ENCODE results near the gene NEU4.

NEU4 gene

DNA sequence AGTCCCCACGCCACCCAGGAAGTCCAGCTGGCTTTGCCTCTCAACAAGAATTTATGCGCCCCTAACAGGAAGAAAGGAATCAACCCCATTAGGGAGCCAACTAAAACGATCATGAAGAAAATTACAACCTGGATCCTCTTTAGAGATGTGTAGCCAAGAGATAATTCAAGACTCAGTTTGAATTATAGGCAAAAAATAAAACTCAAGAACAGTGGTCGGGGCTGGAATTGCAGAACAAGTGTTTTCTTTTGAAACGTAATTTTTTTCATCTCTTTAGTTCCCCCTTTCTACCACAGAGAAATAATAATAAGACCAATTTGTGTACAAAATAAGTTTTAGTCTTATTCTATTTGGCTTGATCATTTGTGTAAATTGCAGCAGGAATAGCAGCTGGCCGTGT, 27.3 kb downstream of the NEU4 start:
- no peak for FAIRE-seq

DNA sequence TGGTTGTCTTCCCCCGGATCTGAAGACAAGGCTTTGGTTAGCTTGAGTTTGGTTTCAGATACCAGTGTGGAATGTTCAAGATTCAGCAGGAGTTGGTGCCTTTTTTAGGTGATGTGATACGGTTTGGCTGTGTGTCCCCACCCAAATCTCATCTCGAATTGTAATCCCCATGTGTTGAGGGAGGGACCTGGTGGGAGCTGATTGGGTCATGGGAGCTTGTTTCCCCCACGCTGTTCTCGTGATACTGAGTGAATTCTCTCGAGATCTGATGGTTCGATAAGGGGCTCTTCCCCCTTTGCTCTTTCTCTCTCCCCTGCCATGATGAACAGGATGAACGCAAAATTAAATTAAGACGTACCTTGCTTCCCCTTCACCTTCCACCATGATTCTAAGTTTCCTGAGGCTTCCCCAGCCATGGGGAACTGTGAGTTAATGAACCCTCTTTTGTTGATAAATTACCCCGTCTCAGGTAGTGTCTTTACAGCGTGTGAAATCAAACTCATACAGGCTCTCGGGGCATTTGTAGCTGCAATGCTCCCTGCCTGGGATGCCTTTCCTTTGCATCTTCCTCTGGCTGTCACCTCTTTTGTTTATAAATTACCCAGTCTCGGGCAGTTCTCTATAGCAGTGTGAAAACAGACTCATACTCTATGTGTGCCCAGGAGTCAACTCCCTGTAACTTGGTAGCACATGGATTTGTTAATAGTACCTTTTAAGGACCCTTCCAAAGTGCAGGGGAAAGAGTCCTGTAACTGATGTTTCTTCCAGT, 28.4 kb downstream of the NEU4 start:
- no peak for FAIRE-seq

DNA sequence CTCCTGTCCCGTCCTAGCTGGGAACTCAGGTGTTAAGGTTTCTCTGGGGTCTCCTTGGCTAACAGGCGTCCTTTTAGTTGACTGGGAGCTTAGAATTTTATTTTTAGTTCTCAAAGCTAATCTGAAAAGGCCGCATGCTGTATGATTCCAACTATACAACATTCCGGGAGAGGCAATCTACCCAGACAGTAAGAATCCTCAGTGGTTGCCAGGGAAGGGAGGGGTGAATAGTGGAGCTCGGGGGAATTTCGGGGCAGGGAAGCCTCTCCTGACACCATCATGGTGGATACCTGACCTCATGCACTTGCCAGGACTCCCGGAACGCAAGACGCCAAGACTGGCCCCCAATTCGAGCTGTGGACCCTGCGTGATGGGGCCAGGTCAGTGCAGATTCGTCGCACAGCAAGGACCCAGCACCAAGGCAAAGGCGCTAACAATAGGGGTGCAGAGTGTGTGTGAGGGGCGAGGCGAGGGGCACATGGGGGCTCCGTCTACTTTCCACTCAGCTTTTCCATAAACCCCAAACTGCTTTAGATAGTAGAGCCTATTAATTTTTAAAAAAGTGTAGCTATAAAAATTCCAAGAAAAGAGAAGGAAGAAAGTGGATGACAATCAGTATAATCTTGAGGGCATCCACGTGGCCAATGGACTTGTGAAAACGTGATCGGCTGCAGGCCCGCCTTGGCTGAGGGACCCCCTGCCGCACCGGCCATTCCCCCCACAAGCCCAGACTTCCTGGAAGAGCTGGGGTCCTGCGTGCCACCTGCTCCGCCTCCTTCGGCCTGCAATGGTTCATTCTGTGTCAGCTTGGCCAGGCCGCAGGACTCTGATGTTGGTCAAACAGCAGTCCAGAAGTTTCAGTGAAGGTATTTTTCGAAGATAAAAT, 32.4 kb downstream of the NEU4 start:
- FAIRE-seq: no peak

DNA sequence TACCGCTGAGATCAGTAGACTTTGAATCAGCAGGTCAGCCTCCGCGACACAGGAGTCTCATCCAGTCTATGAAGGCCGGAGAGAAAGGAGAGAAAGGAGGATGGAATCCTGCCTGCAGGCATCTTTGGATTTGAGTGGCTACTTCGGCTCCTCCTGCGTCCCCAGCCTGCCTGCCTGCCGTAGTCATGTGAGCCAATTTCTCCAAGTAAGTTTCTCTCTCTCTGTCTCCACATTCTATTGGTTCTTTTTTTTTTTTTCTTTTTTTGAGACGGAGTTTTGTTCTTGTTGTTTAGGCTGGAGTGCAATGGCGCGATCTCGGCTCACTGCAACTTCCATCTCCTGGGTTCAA, 33.0 kb downstream of the NEU4 start:
- no peak for FAIRE-seq

DNA sequence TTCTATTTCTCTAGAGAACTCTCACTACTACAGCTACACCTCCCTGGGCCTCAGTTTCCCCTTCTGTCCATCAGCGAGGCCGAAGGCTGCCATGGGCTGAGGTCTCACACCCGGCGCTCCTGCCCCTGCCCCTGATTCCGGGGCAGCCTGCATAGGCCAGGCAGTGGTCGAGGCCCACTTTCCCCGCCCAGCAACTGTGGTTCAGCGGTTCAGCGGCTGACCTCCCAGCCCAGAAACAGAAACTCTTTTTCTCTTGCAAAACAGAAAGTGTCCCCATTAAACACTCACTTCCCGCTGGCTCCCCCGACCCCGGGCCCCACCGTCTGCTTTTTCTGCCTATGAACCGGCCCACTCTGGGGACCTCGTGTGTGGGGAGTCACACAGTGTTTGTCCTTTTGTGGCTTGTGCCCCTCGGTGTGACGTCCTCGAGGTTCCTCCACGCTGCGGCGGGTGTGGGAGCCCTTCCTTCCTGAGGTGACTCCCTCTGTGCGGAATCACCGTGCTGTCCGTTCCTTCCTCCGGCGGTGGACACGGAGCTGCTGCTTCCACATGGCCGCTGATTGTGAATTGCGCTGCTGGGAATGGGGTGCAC, 33.7 kb downstream of the NEU4 start:
- no peak for FAIRE-seq

DNA sequence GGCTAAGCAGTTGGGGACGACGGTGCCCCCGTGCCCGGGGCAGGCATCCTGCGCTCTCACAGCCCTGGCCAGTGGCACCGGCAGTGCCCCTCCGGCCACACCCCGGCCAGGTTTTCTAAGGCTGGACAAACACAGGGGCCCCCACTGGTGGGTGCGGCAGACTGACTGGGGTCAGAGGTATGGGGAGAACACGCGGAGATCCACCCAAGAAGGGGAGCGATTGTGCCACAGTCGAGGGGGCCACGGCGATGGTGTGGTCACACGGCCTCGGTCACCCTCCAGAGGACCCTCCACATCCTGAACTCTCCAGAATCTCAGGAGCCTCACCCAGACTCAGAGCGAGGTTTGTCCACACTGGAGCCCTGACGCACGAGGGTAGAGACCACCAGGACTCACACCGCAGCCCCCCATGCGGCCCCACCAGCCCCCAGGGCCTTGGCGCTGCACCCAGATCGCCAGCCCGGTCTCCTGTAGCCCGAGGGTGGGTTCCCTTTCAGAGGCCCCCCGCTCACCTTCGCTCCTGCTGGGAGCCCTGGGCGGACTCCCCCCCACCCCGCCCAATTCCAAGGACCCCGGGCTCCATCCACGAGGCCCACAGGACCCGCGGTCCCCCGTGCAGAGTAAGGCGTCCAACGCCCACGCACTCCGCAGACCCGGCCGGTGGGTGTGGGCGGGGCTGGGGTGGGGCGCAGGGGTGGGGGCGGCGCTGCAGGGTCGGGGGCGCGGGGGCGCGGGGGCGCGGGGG, 34.5 kb downstream of the NEU4 start:
- FAIRE-seq: no peak

DNA sequence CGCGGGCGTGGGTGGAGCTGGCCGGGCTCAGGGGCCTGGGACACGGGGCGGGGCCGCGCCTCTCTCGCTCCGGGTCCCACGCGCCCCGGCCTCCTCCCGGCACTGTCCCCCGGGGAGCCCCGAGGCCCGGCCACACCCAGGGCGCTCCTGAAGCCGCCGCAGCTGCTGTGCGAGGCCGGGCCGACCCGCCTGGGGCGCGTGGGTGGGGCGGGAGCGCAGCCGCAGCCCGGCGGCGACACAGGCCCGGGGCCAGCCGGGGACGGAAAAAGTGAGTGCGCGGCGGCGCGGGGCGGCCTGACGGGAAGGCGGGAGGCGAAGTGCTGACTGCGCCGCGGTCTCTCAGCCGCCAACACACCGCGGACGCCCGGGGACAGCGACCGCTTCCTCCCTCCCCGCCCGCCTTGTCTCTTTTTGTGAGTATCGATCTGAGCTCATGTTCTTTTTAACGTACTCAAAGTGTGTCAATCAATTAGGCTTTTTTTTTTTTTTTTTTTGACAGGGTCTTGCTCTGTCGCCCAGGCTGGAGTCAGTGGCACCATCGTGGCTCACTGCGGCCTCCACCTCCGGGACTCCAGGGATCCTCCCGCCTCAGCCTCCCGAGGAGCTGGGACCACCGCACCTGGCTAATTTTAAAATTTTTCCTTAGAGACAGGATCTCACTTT, 35.2 kb downstream of the NEU4 start:
- FAIRE-seq: no peak

DNA sequence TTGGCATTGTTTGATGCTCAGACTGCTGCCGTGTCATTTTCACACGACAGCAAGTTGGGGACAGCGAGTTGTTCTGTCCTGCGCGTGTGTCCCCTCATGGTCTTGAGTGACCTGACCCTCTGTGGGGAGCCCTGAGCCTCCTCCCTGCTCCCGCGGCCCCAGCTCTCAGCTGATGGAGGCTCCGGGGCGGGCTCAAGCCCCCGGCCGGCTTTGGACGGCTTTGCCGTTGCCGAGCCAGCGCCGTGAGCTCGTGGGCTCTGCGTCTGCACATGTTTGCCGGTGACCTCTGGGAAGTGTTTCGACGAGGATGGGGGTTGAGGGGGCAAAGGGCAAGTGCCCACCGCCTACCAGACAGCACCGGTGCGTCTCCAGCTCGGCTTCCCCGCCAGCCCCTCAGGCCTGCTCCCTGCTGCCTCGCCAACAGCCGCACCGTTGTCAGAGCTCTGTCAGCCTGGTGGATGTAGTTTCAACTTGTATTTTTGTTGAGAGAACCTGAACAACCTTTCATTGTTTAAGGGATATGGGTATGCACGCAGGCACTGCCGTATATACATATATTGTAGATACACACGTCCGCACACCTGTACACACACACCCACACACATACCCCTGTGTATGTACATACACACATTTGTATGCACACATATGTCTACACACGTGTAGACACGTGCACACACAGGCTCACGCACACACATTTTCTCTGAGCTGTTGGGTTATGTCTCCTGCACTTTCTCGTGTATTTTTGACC, 36.0 kb downstream of the NEU4 start:
- FAIRE-seq: no peak

DNA sequence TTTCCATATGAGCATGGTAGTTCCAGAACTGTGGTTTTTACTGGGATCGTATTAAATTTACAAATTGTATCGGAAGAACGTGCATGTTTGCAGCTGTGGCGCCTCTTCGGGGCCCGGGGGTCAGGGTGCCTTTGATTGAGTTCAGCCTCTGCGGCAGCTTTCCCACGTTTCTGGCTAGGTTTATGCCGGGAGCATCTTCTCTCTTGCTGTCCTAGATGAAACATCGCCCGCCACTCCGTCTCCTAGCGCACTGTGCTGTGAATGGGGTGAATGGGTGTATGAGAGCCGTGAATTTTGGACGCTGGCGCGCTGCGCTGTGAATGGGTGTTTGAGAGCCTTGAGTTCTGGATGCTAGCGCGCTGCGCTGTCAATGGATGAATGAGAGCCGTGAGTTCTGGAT, 37.4 kb downstream of the NEU4 start:
- FAIRE-seq: no peak

DNA sequence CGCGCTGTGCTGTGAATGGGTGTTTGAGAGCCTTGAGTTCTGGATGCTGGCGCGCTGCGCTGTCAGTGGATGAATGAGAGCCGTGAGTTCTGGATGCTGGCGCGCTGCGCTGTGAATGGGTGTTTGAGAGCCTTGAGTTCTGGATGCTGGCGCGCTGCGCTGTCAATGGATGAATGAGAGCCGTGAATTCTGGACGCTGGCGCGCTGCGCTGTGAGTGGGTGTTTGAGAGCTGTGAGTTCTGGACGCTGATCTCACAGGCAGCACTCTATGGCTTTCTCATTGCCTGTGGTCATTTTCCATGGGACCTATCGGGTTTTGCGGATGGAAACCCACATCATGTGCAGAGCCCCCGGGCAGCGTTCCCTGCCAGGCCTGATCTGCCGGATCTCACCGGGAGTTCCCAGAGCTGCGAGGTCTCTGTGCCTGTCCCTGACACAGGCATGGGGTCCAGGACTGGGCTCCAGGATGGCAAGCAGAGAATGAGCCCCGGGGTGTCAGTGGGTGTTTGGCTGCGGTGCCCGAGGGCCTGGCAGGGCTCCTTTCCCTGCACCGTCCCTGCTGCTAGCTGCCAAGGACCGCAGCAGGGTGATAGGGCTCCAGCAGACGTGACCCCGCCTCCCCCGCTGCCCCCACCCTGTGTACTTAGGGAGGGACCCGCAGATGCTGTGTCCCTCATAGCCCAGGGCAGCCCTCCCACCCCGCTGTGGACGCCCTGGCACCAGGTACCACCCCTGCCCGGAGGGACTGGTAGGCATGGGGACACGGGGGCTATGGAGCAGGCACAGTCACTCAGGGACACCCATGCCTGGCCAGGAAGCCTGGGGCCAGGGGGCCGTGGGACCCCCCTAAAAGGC, 40.0 kb downstream of the NEU4 start:
- FAIRE-seq: no peak

DNA sequence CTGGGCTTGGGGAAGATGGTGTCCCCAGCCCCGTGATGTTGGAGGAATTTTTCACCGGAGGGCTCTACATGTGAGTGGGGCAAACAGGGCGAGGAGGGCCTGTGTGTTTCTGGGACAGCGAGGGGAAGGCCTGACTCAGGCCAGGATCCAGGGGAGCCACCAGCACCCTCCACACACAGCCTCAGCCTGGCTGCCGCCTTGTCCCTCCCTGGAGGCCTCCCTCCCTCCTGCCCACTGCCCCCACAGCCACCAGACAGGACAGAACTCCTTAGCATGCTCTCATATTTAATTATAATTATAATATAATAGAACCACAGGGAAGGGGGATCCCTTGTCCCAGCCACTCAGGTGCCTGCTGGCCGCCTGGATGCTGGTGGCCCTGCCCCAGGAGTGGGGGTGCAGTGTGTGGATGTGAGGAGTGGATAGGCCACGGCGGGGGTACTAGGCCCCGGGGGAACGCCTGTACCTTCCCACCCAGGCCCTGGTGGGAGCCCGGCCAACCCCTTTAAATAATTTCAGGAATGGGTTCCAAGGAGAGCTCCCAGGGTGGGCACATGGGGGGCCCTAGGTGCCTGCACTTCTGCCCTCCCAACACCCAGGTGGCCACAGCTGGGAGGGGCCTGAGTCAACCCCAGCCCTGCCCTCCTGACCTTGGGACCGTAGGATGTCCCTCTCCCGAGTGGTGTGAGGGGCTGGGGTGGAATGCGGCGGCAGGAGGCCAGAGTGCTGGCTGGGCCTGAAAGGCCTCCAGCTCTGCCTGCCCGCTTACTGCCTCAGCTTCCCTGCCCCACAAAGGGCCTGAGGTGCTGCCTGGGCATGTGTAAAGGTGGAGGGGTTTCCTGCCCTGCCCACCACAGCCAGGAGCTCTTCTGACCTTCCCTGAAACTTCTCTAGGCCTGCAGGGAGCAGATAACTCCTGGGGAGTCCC, 40.9 kb downstream of the NEU4 start:
- no peak for FAIRE-seq

DNA sequence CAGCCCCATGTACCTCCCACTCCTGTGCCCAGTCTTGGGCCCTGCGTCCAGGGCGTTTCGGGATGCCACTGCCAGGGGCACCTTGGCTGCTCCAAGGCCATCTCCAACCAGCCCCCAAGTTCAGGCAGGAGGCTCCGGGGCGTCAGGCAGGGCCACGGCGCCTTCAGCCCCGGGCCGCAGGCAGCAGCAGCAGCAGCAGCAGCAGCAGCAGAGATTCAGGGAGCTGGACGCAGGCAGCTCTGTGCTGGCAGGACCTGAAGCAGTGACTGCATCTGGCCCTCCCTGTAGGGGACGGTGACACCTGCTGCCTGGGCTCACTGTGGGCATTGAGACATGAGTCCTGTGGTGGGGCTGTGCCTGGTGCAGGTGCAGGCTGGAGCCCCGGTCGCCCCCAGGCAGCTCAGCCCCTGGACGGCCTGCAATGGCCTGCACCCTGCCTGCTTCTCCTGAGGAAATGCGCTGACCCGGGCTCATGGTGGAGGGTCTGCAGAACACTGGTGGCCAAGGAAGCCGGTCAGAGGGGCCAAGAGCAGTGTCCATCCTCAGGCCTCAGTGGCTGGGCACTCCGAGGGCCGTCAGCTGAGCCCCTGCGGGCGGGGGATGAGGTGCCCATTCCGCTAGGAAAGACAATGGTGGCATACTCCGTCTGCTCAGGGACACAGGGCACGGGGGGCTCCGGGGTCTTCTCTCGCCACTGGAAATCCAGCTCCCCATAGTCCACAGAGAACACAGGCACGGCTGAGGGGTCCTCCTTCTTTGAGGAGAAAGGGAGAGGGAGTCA, 41.7 kb downstream of the NEU4 start:
- FAIRE-seq: no peak

DNA sequence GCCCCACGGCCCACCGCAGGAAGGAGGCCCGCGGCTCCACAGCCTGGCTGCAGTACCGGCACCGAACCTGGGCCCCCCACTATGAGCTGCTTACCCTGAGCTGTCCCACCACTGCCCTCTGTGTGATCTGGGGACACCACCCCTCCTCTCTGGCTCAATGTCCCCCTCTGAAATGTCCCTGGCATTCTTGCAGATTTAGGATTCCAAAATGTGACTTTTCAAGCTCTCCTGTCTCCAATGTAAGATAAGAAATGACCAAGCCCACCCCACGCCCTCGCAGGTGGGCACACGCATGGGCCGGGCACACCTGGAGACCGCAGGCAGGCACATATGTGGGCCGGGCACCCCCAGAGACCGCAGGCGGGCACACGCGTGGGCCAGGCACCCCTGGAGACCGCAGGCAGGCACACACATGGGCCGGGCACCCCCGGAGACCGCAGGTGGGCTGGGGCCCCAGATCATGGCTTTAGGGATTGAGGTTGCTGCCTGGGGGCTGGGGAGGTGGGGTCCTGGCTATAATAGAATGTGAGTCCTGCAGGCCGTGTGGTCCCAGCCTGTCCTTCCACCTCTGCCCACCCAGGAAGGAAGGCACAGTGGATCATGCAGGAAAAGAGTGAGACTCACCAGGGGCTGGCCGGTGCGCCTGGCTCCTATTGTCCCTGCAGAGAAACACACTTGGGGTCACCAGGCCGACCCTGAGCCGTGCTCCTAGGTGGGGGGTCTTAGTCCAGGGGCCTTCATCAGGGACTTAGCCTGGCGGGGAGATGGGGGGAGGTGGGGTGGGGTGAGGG, 42.5 kb downstream of the NEU4 start:
- no peak for FAIRE-seq

DNA sequence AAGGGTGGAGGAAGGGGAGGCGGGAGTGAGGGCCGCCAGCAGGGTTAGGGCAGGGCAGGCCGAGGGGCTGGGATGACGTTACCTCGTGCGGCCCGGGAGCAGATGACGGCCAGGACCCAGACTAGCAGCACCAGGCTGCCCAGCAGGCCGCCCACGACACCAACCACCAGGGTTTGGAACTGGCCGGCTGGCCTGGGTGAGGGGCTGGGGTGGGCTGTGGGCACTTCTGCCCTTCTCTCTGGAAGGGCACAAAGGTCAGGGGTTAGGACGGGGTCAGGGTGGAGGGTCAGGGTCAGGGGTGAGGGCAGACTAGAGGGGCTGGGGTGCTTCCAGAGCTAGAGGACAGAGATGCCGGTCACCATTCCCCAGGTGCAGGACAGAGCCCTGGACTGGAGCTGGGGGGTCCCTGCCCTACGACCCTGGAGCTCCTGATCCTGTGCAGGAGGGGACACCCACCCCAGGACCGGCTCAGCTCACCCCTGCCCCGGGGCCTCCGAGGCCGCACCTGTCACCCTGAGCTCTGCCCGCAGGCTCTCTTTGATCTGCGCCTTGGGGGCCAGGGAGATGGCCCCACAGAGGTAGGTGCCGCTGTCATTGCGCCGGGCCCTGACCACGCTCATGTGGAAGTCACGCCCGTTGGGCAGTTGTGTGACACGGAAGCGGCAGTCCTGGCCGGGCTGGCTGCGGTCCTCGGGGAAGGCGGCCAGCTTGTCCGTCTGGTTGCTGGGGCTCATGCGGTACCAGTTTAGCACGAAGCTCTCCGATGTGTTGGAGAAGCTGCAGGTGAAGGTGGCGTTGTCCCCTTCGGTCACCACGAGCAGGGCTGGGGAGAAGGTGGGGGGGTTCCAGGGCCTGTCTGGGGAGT, 43.4 kb downstream of the NEU4 start:
- no peak for FAIRE-seq

DNA sequence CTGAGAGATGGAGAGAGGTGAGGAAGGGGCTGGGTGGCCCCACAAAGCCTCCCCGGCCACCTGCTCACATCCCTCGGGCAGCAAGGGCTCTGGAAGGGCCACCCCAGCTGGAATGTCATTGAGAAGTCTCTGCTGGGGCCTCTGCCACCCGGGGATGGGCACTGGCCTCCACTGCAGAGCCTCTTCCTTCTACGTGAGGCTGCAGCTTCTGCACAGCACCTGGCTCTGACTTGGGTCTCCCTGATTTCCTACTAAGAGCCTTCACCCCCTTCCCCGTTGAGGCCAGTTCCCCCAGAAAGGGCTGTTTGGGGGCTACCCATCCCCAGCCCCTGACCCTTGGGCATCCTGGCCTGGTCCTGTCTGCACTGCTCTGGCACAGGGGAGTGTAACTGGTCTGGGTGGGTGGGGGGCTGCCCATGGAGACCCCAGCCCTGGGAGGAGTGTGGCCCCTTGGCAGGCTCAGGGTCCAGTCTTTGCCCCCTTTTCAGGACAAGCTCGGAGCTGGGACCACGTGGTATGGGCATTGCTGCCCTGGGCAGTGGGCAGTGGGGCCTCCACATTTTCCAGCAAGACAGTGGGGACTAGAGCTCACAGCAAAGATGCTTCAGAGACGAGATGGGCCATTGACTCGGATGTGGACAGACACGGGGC, 44.1 kb downstream of the NEU4 start:
- FAIRE-seq: no peak

DNA sequence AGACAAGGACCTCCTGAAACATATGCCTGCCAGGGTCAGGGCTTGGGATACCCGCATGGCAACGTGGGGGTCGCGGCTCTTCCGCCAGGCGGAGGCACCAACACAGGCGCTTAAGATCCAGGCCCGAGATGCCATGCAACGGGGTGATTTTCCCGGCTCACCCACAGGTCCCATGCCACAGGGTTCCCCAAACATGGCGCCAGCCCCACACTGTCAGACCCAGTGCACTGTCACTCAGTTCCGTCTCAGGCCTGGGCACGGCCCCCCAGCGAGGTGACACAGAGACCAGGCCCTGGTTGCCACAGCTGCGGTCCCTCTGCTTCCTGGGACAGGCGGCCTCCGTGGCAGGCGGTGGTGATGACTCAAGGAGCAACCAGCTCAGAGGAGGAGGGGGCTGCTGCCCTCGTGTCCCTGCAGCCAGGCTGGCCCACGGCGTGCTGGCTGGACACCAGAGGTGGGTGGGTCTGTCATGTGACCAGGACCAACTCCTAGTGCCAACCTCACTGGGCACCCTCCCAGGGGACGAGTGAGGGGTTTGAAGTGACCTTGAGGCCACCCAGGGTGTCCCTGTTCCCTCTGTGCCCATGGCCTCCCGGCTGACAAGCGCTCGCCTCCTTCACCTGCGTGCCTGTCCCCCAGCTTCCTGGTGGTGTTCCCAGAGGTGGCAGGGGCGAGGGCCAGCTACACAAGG, 44.8 kb downstream of the NEU4 start:
- no peak for FAIRE-seq
